Neural cell (in vitro differentiated cells): ENCODE results near the gene EN1. TPM values are rescaled to one million over a fixed set of nuclear protein-coding genes. Genes with fewer than 3 reads are reported as not detected.

Experiments
- H2AFZ ChIP-seq: fragments of 200-600, 300-800 bp; sonication (generic), shearing (Covaris generic); 2 replicates; pipeline ENCODE4 v1.6.0; 2014; ENCODE audit warnings: low read depth, mild to moderate bottlenecking, antibody characterized with exemption, low read length, moderate library complexity
- H3F3A ChIP-seq: fragments of 200-600 bp; shearing (Covaris generic); 2 replicates; pipeline ENCODE4 v1.6.1; 2016; ENCODE audit warnings: mild to moderate bottlenecking, moderate library complexity, mixed read lengths, antibody characterized with exemption, low read length; ENCODE audit not compliant: insufficient read depth, poor library complexity, severe bottlenecking
- H3K27ac ChIP-seq: fragments of 200-600, 300-800 bp; sonication (generic), shearing (Covaris generic); 2 replicates; pipeline ENCODE4 v1.5.1; 2014; ENCODE audit warnings: mild to moderate bottlenecking, low read length, moderate library complexity
- H3K27me3 ChIP-seq: fragments of 300-800, 200-600 bp; sonication (generic), shearing (Covaris generic); 2 replicates; pipeline ENCODE4 v1.6.0; 2014; ENCODE audit warnings: mild to moderate bottlenecking, low read depth, low read length, moderate library complexity; ENCODE audit not compliant: insufficient read depth
- H3K36me3 ChIP-seq: fragments of 300-800, 200-600 bp; sonication (generic), shearing (Covaris generic); 2 replicates; pipeline ENCODE4 v1.5.1; 2014; ENCODE audit warnings: mild to moderate bottlenecking, antibody characterized with exemption, low read length, moderate library complexity; ENCODE audit not compliant: insufficient read depth
- H3K4me2 ChIP-seq: fragments of 300-800, 200-600 bp; sonication (generic), shearing (Covaris generic); 2 replicates; pipeline ENCODE4 v1.6.0; 2014; ENCODE audit warnings: mild to moderate bottlenecking, low read length
- H3K4me3 ChIP-seq: fragments of 300-800, 200-600 bp; sonication (generic), shearing (Covaris generic); 2 replicates; pipeline ENCODE4 v1.5.1; 2014; ENCODE audit warnings: mild to moderate bottlenecking, low read length, moderate library complexity
- H3K79me2 ChIP-seq: fragments of 200-600 bp; shearing (Covaris generic); replicated peaks from 2 replicates; pipeline ENCODE4 v1.6.0; 2014; ENCODE audit warnings: mild to moderate bottlenecking, low read length, moderate library complexity; ENCODE audit not compliant: insufficient read depth
- H3K9ac ChIP-seq: fragments of 300-800, 200-600 bp; sonication (generic), shearing (Covaris generic); 2 replicates; pipeline ENCODE4 v1.6.1; 2016; ENCODE audit warnings: mild to moderate bottlenecking, low read length, mixed read lengths
- H3K9me2 ChIP-seq: fragments of 200-600 bp; shearing (Covaris generic); 2 replicates; pipeline ENCODE4 v1.6.1; 2016; ENCODE audit warnings: mild to moderate bottlenecking, low read length, mixed read lengths; ENCODE audit not compliant: insufficient read depth
- H3K9me3 ChIP-seq: fragments of 200-600, 300-800 bp; sonication (generic), shearing (Covaris generic); 2 replicates; pipeline ENCODE4 v1.6.1; 2016; ENCODE audit warnings: mild to moderate bottlenecking, mixed run types, low read length, moderate library complexity, mixed read lengths
- H4K20me1 ChIP-seq: fragments of 200-600 bp; shearing (Covaris generic); 2 replicates; pipeline ENCODE4 v1.6.1; 2016; ENCODE audit warnings: mild to moderate bottlenecking, mixed run types; ENCODE audit not compliant: insufficient read depth
- EP300 ChIP-seq: fragments of 450-650 bp; conservative IDR thresholded peaks from 2 replicates; pipeline ENCODE4 v1.6.1; 2014; ENCODE audit warnings: antibody characterized with exemption, mild to moderate bottlenecking, moderate library complexity; ENCODE audit not compliant: poor library complexity, severe bottlenecking
- EZH2 ChIP-seq: fragments of 200-600, 300-800 bp; shearing (Covaris generic), sonication (generic); IDR thresholded peaks from 2 replicates; pipeline ENCODE4 v1.6.1; 2014; ENCODE audit warnings: antibody characterized with exemption, low read length, borderline replicate concordance, mild to moderate bottlenecking; ENCODE audit not compliant: insufficient read depth, poor library complexity, severe bottlenecking
- MXI1 ChIP-seq: fragments of 450-650 bp; conservative IDR thresholded peaks from 2 replicates; pipeline ENCODE4 v1.6.1; 2014; ENCODE audit warnings: antibody characterized with exemption, mild to moderate bottlenecking; ENCODE audit not compliant: poor library complexity, severe bottlenecking
- POLR2AphosphoS5 ChIP-seq: IDR thresholded peaks from 2 replicates; pipeline ENCODE4 v1.6.1; 2012
- RAD21 ChIP-seq: fragments of 450-650 bp; conservative IDR thresholded peaks from 2 replicates; pipeline ENCODE4 v1.6.1; 2014; ENCODE audit warnings: antibody characterized with exemption, mild to moderate bottlenecking, moderate library complexity
- SMC3 ChIP-seq: fragments of 450-650 bp; conservative IDR thresholded peaks from 2 replicates; pipeline ENCODE4 v1.6.1; 2014; ENCODE audit warnings: antibody characterized with exemption, mild to moderate bottlenecking, moderate library complexity; ENCODE audit not compliant: poor library complexity
- TAF1 ChIP-seq: IDR thresholded peaks from 2 replicates; pipeline ENCODE4 v1.6.1; 2012; ENCODE audit warnings: low read depth
- polyA plus RNA-seq: library from polyadenylated mRNA; depleted of rRNA; stranded (reverse); fragments of >200 nt; gene quantifications from 2 replicates; pipeline ENCODE4 v1.2.3, GENCODE V29; 2014
- TF ChIP-seq, protein P1 (sequence below): IDR thresholded peaks from 2 replicates; pipeline ENCODE4 v1.6.1; 2012; ENCODE audit warnings: borderline replicate concordance
- TF ChIP-seq, protein P2 (sequence below): fragments of 450-650 bp; IDR thresholded peaks from 2 replicates; pipeline ENCODE4 v1.5.1; 2014; ENCODE audit warnings: antibody characterized with exemption, mild to moderate bottlenecking, moderate library complexity; ENCODE audit not compliant: poor library complexity, severe bottlenecking

Gene EN1
- polyA plus RNA-seq, 1 donor from 2014 or later, result not detected

DNA sequence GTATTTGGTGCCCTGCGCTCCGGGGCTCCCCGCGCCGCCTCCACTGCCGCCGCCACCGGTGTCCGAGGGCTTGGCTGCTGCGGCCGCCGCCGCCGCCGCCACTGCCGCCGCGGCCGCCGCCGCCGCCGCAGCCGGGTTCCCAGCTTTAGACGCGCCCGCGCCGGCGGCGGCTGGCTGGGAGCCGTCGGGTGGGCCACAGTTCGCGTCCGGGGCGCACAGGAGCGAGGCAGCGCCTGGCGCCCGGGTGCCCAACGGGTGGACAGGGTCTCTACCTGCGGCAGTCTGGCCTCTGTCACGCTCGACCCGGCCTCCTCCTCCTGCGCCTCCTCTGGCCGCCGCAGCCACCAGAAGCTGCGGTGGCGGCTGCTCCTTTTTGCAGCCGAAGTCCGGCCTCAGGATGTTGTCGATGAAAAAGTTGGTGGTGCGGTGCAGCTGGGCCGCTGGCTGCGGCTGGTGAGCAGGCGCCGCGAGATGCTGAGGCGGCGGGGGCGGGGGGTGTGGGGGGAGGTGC lies 951 bp downstream of the EN1 start:
- Histone ChIP-seq H2AFZ (no peak overlapping the region), H3K9me3 (no peaks in the 10 kb centered on the region)

DNA sequence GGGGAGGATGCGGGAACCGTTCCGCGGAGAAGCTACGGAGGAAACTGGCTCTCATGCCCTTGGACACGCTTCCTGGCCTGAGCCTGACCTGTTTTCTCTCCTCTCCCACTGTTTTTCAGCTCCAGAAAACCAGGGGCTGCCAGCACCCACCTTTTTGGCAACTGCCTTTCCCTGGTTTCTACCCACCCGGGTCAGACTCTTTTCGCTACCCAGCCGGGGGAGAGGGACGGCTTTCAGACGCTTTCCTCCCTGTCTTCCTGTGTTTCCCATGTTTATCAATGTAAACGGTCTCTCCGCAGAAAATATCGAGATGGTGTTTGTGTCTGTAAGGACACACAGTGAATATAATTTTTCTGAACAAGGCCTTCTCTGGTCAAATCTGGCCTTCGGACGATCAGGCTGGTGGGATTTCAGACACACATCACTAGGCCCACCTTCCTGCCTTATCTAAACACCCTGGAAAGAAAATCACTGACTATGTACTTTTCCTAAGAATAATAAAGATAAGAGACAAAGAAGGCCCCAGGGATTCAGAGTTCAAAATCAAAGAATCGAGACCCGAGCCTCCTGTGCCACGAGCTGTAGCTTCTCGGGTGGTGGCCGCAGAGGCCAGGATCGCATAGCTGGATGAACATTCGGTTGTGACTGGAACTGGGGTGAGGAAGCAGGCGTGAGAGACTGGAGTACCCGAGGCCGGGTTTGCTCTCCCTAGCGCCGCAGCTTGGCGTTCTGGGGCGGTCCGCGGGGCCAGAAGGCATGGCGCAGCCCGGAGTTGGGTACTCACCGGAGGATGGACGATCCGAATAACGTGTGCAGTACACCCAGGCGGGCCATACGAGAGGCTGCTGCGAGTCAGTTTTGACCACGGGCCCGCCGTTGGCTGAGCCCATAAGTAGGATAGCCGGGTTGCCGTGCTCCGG lies 1.7 kb downstream of the EN1 start:
- no peaks in the 10 kb centered on the region for H4K20me1 ChIP-seq
- H3K27ac ChIP-seq, result no peak overlapping the region
- no peaks in the 10 kb centered on the region for H3K9me2 ChIP-seq
- H3K36me3 ChIP-seq, result no peaks in the 10 kb centered on the region
- no peaks in the 10 kb centered on the region for H3K79me2 ChIP-seq
- H3K9me3 ChIP-seq, result no peaks in the 10 kb centered on the region
- H2AFZ ChIP-seq, result no peak overlapping the region
- no peak overlapping the region for H3K4me3 ChIP-seq
- H3F3A ChIP-seq, result no peaks in the 10 kb centered on the region
- peaks cover 97% of the 10 kb centered on the region for H3K27me3 ChIP-seq
- H3K9ac ChIP-seq, result no peak overlapping the region
- TF ChIP-seq TAF1, result no peak
- TF ChIP-seq, protein P1, sequence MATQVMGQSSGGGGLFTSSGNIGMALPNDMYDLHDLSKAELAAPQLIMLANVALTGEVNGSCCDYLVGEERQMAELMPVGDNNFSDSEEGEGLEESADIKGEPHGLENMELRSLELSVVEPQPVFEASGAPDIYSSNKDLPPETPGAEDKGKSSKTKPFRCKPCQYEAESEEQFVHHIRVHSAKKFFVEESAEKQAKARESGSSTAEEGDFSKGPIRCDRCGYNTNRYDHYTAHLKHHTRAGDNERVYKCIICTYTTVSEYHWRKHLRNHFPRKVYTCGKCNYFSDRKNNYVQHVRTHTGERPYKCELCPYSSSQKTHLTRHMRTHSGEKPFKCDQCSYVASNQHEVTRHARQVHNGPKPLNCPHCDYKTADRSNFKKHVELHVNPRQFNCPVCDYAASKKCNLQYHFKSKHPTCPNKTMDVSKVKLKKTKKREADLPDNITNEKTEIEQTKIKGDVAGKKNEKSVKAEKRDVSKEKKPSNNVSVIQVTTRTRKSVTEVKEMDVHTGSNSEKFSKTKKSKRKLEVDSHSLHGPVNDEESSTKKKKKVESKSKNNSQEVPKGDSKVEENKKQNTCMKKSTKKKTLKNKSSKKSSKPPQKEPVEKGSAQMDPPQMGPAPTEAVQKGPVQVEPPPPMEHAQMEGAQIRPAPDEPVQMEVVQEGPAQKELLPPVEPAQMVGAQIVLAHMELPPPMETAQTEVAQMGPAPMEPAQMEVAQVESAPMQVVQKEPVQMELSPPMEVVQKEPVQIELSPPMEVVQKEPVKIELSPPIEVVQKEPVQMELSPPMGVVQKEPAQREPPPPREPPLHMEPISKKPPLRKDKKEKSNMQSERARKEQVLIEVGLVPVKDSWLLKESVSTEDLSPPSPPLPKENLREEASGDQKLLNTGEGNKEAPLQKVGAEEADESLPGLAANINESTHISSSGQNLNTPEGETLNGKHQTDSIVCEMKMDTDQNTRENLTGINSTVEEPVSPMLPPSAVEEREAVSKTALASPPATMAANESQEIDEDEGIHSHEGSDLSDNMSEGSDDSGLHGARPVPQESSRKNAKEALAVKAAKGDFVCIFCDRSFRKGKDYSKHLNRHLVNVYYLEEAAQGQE, result no peak
- TF ChIP-seq EZH2, result no peak
- TF ChIP-seq, protein P2, sequence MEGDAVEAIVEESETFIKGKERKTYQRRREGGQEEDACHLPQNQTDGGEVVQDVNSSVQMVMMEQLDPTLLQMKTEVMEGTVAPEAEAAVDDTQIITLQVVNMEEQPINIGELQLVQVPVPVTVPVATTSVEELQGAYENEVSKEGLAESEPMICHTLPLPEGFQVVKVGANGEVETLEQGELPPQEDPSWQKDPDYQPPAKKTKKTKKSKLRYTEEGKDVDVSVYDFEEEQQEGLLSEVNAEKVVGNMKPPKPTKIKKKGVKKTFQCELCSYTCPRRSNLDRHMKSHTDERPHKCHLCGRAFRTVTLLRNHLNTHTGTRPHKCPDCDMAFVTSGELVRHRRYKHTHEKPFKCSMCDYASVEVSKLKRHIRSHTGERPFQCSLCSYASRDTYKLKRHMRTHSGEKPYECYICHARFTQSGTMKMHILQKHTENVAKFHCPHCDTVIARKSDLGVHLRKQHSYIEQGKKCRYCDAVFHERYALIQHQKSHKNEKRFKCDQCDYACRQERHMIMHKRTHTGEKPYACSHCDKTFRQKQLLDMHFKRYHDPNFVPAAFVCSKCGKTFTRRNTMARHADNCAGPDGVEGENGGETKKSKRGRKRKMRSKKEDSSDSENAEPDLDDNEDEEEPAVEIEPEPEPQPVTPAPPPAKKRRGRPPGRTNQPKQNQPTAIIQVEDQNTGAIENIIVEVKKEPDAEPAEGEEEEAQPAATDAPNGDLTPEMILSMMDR, result no peak
- TF ChIP-seq EP300, result no peak
- no peak for TF ChIP-seq SMC3
- no peak for TF ChIP-seq RAD21
- H3K4me2 ChIP-seq, result no peak overlapping the region

More for the DNA sequence above, 951 bp downstream of the EN1 start:
- Histone ChIP-seq H3K36me3 (no peaks in the 10 kb centered on the region), H3K4me3 (no peak overlapping the region), H4K20me1 (no peaks in the 10 kb centered on the region), H3K27me3 (peaks cover 97% of the 10 kb centered on the region), H3K79me2 (no peaks in the 10 kb centered on the region), H3K27ac (no peak overlapping the region), H3F3A (no peaks in the 10 kb centered on the region), H3K4me2 (no peak overlapping the region), H3K9ac (no peak overlapping the region), H3K9me2 (no peaks in the 10 kb centered on the region)
- no peak for TF ChIP-seq RAD21
- no peak for TF ChIP-seq SMC3
- no peak for TF ChIP-seq MXI1
- TF ChIP-seq EZH2, result peak; percentile 98
- no peak for TF ChIP-seq POLR2AphosphoS5
- TF ChIP-seq EP300, result no peak
